DMS 273 (cell line): ENCODE results near the gene KCNK17.

Experiments
- DNase-seq: peaks from one replicate; lab custom pipeline; 2025; ENCODE audit not compliant: unreplicated experiment; lab: John Stamatoyannopoulos, UW

KCNK17 gene

DNA sequence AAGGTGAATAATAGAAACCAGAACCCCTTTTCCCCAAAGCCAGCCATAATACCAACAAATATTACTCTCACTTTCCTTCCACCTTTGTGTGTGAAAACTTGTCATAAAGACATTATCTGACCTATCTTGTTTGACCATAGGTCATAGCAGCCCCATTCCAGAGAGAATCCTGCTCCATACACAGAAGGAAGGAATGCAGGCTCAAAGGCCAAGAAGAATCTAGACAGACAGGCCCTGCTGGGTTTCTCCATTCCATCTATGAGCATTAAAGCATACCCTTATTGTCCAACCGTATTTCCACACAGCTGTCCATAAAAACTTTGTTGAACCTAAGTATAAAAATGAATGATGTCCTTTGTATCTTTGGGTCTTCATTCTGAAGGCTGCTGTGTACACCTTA is 44.3 kb downstream of the KCNK17 start:
- DNase-seq: no peak

DNA sequence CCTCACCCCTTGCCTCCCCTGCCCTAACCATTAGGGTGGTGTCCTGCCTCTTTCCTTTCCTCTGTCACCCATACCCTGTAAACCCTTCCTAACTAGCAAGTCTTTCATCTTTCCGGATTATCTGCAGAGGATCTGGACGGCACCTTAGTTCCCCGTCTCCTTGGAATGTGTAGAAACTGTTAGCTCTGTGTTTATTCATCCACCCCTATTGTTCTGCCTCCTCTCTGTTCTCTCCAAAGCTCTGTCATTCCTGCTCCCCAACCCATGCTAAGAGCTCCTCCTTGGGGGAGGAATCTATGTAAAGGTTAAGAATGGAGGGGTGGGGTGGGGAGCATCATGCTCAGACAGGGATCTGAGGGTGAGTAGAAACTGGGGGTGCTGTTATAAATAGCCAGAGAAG is 45.5 kb downstream of the KCNK17 start:
- no peak for DNase-seq

DNA sequence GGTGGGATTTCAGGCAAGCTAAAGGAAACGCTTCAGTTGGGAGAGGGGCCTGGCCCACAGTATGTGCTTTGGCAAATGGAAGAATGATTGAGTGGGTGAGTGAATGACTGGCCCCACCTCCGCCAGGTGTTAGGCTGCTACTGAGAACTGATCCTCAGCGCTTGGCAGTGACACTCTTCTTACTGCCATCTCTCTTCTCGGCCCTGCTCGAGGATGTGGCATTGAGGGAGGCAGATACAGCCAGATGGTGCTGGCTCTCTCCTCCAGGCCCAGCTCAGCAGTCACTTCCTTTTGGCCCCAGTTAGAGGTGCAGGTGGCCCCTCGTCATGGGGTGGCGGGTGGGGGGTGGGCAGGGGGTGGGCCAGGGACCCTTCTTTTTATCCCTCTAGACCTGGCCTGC is 46.0 kb downstream of the KCNK17 start:
- no peak for DNase-seq

DNA sequence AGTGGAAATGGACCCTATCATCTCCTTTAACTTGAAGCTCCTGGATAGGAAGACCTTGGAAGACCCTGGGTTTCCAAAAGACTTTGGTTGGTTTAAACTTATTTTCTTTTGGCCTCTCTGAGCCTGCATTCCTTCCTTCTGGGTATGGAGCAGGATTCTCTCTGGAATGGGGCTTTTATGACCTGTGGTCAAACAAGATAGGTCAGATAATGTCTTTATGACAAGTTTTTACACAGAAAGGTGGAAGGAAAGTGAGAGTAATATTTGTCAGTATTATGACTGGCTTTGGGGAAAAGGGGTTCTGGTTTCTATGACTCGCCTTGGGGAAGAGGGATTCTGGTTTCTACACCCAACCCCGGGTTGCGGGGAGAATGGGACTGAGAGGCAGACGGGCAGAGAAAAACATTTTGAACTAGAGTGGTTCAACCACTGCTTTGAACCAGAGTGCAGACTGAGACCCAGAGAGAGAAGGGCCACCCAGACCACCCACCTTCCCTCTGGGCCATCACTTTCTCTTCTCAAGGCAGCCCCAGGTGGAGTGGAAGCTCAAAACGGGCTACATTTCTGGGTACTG is 47.4 kb downstream of the KCNK17 start:
- DNase-seq: no peak

DNA sequence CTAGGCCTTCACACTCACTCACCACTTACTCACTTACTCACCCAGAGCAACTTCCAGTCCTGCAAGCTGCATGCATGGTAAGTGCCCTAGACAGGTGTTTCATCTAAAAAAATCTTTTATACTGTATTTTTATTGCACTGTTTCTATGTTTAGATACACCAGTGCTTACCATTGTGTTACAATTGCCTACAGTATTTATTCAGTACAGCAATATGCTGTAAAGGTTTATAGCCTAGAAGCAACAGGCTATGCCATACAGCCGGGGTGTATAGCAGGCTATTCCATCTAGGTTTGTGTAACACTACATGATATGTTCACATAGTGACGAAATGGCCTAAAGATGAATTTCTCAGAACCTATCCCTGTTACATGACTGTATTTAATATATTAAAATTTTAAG is 47.8 kb downstream of the KCNK17 start:
- DNase-seq: no peak

DNA sequence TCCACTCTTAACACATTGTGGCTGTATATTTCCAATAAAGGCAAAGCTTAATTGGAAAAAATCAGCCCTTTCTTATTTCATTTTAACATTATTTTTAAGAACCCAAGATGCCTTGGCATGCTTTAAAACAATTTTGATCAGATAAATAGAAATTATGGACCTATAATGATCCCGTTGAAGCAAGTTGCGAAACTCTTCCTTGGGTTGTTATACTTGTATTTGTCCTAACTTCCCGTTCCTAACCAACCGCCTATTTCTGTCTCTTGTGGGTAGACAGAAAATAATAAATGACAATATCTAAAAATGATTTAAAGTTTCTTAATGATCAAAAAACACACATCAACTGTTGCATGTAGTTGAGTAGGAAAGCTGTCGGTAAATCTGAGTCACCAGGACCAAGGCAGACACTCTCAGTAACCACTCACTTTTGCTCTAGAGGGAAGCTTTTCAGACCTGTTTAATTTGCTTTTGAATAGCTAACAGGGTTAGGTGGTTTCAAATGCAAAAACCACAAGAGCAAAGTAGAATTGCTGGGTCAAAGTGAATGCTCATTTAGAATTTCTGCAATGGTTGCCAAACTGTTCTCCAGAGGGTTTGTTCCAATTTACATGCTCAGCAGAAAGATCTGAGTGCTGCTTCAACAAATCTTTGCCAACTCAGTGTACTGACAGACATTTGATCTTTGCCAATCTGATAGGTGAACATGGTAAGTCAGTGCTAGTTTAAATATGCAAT is 50.7 kb downstream of the KCNK17 start:
- no peak for DNase-seq

DNA sequence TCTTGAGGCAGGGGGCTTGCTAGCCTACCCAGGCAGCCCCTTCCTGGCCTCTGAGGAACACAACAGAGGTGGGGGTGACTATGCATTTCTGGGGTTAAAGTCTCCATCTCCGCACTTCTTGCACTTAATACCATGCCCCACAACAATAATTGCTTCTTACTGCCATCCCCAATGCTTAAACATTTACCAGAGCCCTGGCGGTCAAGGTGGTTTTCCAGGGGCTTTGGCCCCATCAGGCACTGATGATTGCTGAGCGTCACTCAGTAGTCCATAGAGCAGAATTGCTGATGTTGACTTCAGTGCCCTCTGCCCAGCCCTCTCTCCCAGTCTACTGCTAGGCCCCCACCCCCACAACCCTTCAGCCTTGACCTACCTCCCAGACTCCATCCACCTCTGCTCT is 52.5 kb downstream of the KCNK17 start:
- no peak for DNase-seq

DNA sequence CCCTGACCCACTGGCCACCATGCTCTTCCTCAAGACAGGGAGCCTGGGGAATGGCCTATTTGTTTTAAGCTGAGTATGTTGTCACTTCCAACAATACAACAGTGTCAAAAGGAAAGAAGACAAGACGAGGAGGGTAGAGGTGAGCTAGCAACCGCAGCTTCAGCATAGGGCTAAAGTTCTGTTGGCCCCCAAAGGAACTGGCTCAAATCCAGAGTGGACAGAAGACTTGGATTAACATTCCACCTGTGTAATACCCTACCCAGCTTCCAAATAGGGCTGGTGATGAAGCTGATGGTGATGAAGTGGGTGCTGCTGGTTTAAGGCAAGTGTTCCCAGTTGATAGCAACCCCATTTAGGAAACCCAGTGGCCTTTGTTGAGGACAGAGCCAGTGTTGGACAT is 53.3 kb downstream of the KCNK17 start:
- DNase-seq: no peak

DNA sequence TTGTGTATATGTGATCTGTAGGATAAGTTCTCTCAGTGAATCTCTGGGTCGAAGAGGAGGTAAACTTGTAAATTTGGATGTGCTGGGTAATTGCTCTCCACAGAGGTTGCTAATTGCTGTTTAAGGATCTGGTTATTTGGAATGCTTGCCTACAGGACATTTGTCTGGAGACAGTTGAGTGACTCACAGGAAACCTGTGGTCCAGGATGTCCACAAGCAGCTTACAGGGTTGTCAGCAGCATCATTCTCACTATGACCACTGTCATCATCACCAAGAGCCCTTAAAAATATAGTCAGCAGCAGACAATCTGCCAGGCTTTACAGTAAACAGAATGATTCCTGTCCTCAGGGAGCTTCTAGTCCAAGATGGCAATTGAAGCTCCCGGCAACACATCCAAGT is 53.8 kb downstream of the KCNK17 start:
- DNase-seq: no peak

DNA sequence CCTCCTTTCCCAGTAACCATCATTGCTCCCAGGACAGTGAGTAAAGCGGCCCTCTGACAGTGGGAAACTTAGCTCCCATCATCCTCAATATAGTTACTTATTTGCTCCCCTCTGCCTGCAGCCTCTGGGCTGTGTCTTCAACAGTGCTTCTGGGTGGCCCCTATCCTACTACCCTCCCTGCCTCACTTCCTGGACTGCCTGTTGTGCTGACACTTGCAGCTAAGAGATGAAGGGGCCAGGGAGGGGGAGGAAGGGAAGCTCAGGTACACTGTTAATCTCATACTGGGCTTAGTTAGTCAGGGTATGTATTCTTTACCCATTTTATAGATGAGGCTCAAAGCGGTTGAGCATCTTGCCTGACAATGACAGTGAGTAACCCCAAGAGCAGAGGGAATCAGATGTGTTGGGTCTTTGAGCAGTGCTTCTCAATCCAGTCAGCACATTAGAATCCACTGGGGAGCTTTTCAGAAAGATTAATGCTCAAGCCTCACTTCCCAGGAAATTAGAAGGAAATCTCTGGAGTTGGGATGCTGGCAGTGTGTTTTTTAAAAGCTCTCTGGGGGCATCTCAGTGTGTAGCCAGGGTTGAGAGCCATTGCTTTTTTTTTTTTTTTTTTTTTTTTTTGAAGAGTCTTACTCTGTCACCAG is 57.8 kb downstream of the KCNK17 start:
- no peak for DNase-seq

DNA sequence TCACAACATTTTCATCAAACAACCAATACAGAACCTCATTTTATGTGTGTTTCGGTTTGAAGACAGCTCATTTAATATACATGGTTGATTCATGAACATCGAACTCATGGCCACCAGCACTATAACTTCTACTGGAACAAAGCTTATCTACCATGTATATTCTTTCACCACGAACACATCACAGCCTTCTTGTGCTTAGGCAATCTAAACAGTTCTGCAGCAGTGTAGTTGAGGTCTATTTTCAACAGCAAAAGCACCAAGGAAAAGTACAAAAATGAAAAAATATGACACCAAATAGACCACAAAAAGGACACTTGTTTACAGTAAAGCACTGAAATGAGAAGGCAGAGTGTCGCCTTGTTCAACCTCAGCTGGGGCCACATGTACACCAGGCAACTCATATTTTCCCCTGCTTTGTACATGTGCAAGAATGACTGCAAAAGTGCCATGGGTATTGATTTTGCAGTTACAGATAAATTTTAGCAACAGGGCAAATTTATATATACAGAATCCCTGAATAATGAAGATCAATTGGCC is 59.2 kb downstream of the KCNK17 start:
- DNase-seq: no peak

DNA sequence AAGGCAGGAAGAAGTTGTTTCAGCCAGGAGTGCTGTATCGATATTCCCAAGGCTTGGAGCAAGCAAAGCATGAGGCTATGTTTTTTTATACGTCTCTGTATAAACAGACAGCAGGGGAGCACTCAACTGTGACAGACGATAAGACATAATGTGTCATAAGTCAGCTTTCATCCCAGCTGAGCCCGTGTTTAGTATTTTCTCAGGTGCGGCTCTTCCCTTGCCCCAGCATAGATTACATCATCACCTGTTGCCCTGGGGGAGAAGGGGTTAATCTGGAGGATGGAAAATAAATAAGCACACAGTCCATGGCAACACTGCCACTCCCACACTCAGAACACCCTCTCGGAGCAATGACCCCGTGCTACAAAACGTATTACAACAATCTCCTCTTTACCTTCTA is 62.8 kb downstream of the KCNK17 start:
- peak; percentile 23 for DNase-seq

DNA sequence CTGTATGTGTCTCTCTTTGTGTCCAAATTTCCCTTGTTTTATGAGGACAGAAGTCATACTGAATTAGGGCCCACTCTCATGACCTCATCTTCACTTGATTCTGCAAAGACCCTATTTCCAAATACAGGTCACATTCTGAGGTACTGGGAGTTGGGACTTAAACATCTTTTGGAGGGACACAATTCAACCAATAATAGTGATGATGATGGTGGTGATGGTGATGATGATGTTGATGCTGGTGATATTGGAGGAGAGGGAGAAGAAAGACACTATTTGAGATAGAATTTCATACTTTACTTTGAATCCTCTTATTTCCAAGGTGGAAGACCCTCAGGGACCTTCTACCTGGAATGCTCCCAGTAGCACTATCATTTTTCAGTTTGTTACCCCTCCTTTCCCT is 63.7 kb downstream of the KCNK17 start:
- no peak for DNase-seq

DNA sequence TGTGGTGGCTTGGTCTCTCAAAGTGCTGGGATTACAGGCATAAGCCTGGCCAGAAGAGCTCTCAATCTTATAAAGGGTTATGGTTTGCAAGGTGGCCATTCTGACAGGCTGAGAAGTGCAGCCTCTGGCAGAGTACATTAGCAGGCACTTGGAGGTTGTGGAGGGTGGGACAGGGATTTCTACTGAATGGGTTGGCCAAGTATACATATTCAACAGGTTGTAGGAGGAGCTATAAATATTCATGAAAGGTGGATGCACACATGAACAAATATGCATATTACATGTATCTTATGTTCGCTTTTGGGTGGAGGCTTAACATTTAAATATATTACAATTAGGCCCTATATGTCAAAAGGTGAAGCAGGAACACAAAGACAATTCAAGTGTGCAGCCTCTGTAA is 64.9 kb downstream of the KCNK17 start:
- no peak for DNase-seq
